ENCODE measurements around the gene TOP2A. TPM values are rescaled to one million over a fixed set of nuclear protein-coding genes. Genes with fewer than 3 reads are reported as not detected.

TOP2A gene
- total and polyA plus RNA-seq, 10 donors = 5.5 to 37.5 (median 13.5) TPM

GRCh38 chr17:40355804-40356758 is 61.6 kb downstream of the TOP2A start:
- peaks cover 13 to 83% (median 59%) of the 10 kb centered on the region in 6 donors for H3K4me1 ChIP-seq
- H3K27me3 ChIP-seq (replicated peaks in 1 of 7) = peaks cover 0 to 6% (median 0%) of the 10 kb centered on the region in 7 donors
- no peak overlapping the region for H3K4me3 ChIP-seq
- H3K36me3 ChIP-seq = peaks cover 0 to 65% (median 52%) of the 10 kb centered on the region in 6 donors
- TF ChIP-seq POLR2AphosphoS5 (IDR thresholded peaks at IDR 0.05) (peak; percentile 27 to 76 (median 57)), POLR2A (IDR thresholded peaks at IDR 0.05) (no peak)
- TF ChIP-seq, protein P1, sequence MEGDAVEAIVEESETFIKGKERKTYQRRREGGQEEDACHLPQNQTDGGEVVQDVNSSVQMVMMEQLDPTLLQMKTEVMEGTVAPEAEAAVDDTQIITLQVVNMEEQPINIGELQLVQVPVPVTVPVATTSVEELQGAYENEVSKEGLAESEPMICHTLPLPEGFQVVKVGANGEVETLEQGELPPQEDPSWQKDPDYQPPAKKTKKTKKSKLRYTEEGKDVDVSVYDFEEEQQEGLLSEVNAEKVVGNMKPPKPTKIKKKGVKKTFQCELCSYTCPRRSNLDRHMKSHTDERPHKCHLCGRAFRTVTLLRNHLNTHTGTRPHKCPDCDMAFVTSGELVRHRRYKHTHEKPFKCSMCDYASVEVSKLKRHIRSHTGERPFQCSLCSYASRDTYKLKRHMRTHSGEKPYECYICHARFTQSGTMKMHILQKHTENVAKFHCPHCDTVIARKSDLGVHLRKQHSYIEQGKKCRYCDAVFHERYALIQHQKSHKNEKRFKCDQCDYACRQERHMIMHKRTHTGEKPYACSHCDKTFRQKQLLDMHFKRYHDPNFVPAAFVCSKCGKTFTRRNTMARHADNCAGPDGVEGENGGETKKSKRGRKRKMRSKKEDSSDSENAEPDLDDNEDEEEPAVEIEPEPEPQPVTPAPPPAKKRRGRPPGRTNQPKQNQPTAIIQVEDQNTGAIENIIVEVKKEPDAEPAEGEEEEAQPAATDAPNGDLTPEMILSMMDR (IDR thresholded peaks at IDR 0.05 in 8 of 11, conservative IDR thresholded peaks at IDR 0.05 in 3 of 11) = no peak
- peak overlapping the region in 5 of 8 donors; percentile 16 to 97 (median 49) for H3K27ac ChIP-seq
- 61 to 90% (median 81%) methylated on average over 23 to 33 of the region's 33 CpGs for WGBS, 5 donors
- intact Hi-C loops (cut with DNase I; ENCODE audit: low total_unique reads) = loop anchor here (2.0 kb wide), 1 partner anchor 53 kb away; no protein-coding TSS in a partner anchor
- H3K9me3 ChIP-seq = no peaks in the 10 kb centered on the region
- DNase-seq = peak; percentile 81

DNA sequence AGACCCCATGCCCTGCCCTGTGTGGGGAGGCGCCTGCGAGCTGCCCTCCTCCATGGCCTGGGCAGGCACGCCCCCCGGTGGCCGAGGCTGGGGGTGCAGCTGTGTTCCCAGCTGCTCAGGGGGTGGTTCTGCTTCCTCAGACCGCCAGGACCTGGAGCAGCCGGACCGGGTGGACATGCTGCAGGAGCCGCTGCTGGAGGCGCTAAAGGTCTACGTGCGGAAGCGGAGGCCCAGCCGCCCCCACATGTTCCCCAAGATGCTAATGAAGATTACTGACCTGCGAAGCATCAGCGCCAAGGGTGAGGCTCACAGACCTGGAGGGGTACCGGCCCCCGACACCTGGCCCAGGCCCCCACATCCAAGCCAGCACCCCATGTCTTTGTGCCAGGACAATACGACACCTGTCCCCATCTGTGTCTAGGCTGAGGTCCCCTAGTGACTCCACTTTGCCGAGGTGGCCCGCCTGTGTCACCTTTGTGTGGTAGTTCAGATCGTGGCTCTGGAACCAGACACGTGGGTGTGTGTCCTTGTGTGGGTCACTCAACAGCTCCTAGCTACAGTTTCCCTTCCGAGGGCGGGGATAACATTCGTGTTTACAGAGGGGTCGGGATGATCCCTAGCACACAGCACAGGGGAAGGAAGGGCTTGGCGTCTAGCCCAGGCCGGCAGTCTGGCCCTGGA is 62.4 kb downstream of the TOP2A start:
- Histone ChIP-seq H3K36me3 (peaks cover 0 to 73% (median 53%) of the 10 kb centered on the region in 6 donors), H3K27me3 (replicated peaks in 1 of 7) (peaks cover 0 to 3% (median 0%) of the 10 kb centered on the region in 7 donors), H3K9me3 (no peaks in the 10 kb centered on the region), H3K4me3 (no peak overlapping the region), H3K27ac (peak overlapping the region in 5 of 8 donors; percentile 37 to 97 (median 49)), H3K4me1 (peaks cover 17 to 91% (median 66%) of the 10 kb centered on the region in 6 donors)
- TF ChIP-seq POLR2A (IDR thresholded peaks at IDR 0.05) = no peak
- TF ChIP-seq, protein P1 (IDR thresholded peaks at IDR 0.05 in 8 of 11, conservative IDR thresholded peaks at IDR 0.05 in 3 of 11) = peak; percentile 95 to 98 (median 98)
- peak; percentile 71 to 88 (median 72) for TF ChIP-seq POLR2AphosphoS5 (IDR thresholded peaks at IDR 0.05)
- 42 to 93% (median 54%) methylated on average over 6 to 29 of the region's 29 CpGs for WGBS, 5 donors
- DNase-seq = peak; percentile 95
- intact Hi-C loops (cut with DNase I; ENCODE audit: low total_unique reads) = loop anchor here (2.0 kb wide), 1 partner anchor 52 kb away; no protein-coding TSS in a partner anchor

DNA sequence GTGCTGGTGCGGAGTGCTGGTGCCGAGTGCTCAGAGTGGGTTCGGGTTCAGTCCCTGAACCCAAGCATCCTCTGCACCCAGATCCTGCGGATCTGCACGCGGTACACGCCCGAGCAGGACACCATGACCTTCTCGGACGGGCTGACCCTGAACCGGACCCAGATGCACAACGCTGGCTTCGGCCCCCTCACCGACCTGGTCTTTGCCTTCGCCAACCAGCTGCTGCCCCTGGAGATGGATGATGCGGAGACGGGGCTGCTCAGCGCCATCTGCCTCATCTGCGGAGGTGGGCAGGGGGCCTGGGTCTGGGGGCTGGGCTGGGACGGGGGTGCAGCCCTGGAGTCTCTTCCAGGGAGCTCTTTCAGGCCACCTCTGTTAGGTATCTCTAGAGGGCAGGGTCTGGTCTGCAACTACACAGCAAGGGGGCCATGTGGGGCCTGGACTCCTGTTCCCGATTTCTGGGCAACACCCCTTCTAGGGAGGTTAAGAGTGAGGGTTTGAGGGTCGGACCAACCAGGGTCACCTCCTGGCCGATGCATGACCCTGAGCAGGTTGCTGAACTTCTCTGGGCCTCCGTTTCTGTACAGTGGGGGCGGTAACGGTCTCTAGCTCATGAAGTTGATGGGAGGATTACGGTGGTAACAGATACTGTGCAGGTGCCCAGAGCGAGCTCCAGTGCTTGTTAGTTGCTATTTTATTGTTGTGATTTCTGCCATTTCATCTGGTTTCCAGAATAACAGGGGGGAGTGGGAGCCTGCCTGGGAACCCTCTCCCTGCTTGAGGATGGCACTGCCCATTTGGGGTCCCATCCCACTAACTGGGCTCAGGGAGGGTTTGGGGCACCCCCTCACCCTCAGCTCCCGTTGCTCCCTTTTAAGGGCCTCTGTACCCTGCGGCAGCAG is 63.2 kb downstream of the TOP2A start:
- intact Hi-C loops (cut with DNase I; ENCODE audit: low total_unique reads) = loop anchor here (2.0 kb wide), 1 partner anchor 52 kb away; no protein-coding TSS in a partner anchor
- H3K9me3 ChIP-seq = no peaks in the 10 kb centered on the region
- WGBS, 5 donors = 69 to 78% (median 73%) methylated on average over 19 to 30 of the region's 30 CpGs
- H3K27ac ChIP-seq = peak overlapping the region in 5 of 8 donors; percentile 37 to 97 (median 49)
- no peak overlapping the region for H3K4me3 ChIP-seq
- peaks cover 0 to 81% (median 59%) of the 10 kb centered on the region in 6 donors for H3K36me3 ChIP-seq
- peak; percentile 79 for DNase-seq
- H3K27me3 ChIP-seq (replicated peaks in 1 of 7) = peaks cover 0 to 3% (median 0%) of the 10 kb centered on the region in 7 donors
- peaks cover 20 to 99% (median 72%) of the 10 kb centered on the region in 6 donors for H3K4me1 ChIP-seq
- TF ChIP-seq POLR2AphosphoS5 (IDR thresholded peaks at IDR 0.05) = peak in 2 of 3 donors; percentile 34 to 75
- TF ChIP-seq POLR2A (IDR thresholded peaks at IDR 0.05) = no peak
